Amniotic epithelial cell (primary cell): Measurements from ENCODE around the gene LRRC63.
"Not testable (repeated sequence)": the region's sequence is repeated elsewhere in the genome, so short reads cannot be mapped to it uniquely, and the experiment has no call there.

Experiments used
- DNase-seq: peaks from one replicate; pipeline ENCODE4 v3.0.0-alpha.2; 2010; ENCODE audit warnings: low read depth

LRRC63 gene

GRCh38 chr13:46211483-46212351 is at the start of gene LRRC63:
TSS of gene LRRC63 (plus strand) at chr13:46211928. CDS start at chr13:46213035, 1,107 bp downstream.
- peak; percentile 30 for DNase-seq

- not testable (repeated sequence) for DNase-seq
Measured at GRCh38 chr13:46162741-46163140, 49.0 kb upstream of the LRRC63 start.

- DNase-seq: no peak
Measured at GRCh38 chr13:46164661-46165060, 47.1 kb upstream of the LRRC63 start.

- no peak for DNase-seq
Measured at GRCh38 chr13:46165485-46166223, 46.1 kb upstream of the LRRC63 start.

GRCh38 chr13:46166224-46166584 is 45.5 kb upstream of the LRRC63 start:
- no peak for DNase-seq

GRCh38 chr13:46166947-46167610 is 44.6 kb upstream of the LRRC63 start:
- DNase-seq: no peak

- peak; percentile 68 for DNase-seq
Measured at GRCh38 chr13:46168341-46168740, 43.4 kb upstream of the LRRC63 start.

GRCh38 chr13:46168783-46169182 is 42.9 kb upstream of the LRRC63 start:
- no peak for DNase-seq

GRCh38 chr13:46169758-46170157 is 42.0 kb upstream of the LRRC63 start:
- DNase-seq: no peak

GRCh38 chr13:46170268-46170667 is 41.5 kb upstream of the LRRC63 start:
- DNase-seq: no peak

- peak; percentile 18 for DNase-seq
Measured at GRCh38 chr13:46170687-46171086, 41.0 kb upstream of the LRRC63 start.

GRCh38 chr13:46171217-46171616 is 40.5 kb upstream of the LRRC63 start:
- no peak for DNase-seq

- no peak for DNase-seq
Measured at GRCh38 chr13:46171739-46172138, 40.0 kb upstream of the LRRC63 start.

- DNase-seq: no peak
Measured at GRCh38 chr13:46172531-46172991, 39.2 kb upstream of the LRRC63 start.

- DNase-seq: no peak
Measured at GRCh38 chr13:46173656-46174055, 38.1 kb upstream of the LRRC63 start.

GRCh38 chr13:46176756-46177155 is 35.0 kb upstream of the LRRC63 start:
- DNase-seq: no peak

- peak; percentile 36 for DNase-seq
Measured at GRCh38 chr13:46178143-46178542, 33.6 kb upstream of the LRRC63 start.

- no peak for DNase-seq
Measured at GRCh38 chr13:46178821-46179220, 32.9 kb upstream of the LRRC63 start.

GRCh38 chr13:46179491-46179908 is 32.2 kb upstream of the LRRC63 start:
- no peak for DNase-seq

GRCh38 chr13:46179969-46180763 is 31.6 kb upstream of the LRRC63 start:
- DNase-seq: no peak

- no peak for DNase-seq
Measured at GRCh38 chr13:46181377-46181839, 30.3 kb upstream of the LRRC63 start.
